Progenitor cell of endocrine pancreas (in vitro differentiated cells): Measurements from ENCODE around the gene TMC6. TPM values are rescaled to one million over a fixed set of nuclear protein-coding genes. Genes with fewer than 3 reads are reported as not detected.

Experiments used
- DNase-seq: peaks from one replicate; pipeline ENCODE4 v3.0.0; 2021; ENCODE audit warnings: low spot score; ENCODE audit not compliant: unreplicated experiment
- H3K27ac Mint-ChIP-seq: 2 replicates; pipeline ENCODE4 v1.8.0; 2021; ENCODE audit warnings: mild to moderate bottlenecking, moderate library complexity, mixed read lengths
- H3K27me3 Mint-ChIP-seq: 2 replicates; pipeline ENCODE4 v1.8.0; 2021; ENCODE audit warnings: mixed read lengths
- H3K36me3 Mint-ChIP-seq: 2 replicates; pipeline ENCODE4 v1.8.0; 2022; ENCODE audit warnings: mixed read lengths; ENCODE audit not compliant: insufficient read depth
- H3K4me1 Mint-ChIP-seq: 2 replicates; pipeline ENCODE4 v1.8.0; 2021; ENCODE audit warnings: low read depth, mixed read lengths
- H3K4me3 Mint-ChIP-seq: 2 replicates; pipeline ENCODE4 v1.8.0; 2021; ENCODE audit warnings: low read depth, mild to moderate bottlenecking, moderate library complexity, mixed read lengths
- H3K9me3 Mint-ChIP-seq: 2 replicates; pipeline ENCODE4 v1.8.0; 2021; ENCODE audit warnings: low read depth, mixed read lengths
- CTCF ChIP-seq: fragments of 200-600 bp; sonication (generic); IDR thresholded peaks from one replicate; pipeline ENCODE4 v1.5.0; 2021; ENCODE audit warnings: antibody characterized with exemption, mild to moderate bottlenecking; ENCODE audit not compliant: unreplicated experiment
- total RNA-seq: library from RNA; stranded (reverse); gene quantifications from 2 replicates; pipeline ENCODE4 v1.2.1, GENCODE V29; 2021

TMC6 gene
- total RNA-seq, 1 donor from 2014 or later, result 134 TPM

- Mint-ChIP-seq H3K4me3 (no peak overlapping the region), H3K27me3 (no peaks in the 10 kb centered on the region), H3K27ac (no peak overlapping the region), H3K9me3 (no peaks in the 10 kb centered on the region), H3K36me3 (peaks cover 24% of the 10 kb centered on the region), H3K4me1 (peaks cover 3% of the 10 kb centered on the region)
- DNase-seq, result no peak
- no peak for TF ChIP-seq CTCF
These were observed 47.0 kb downstream of the TMC6 start for GRCh38 chr17:78081551-78081950.

GRCh38 chr17:78079253-78079652, 49.3 kb downstream of the TMC6 start:
- DNase-seq, result no peak
- Mint-ChIP-seq H3K4me1 (peaks cover 3% of the 10 kb centered on the region), H3K4me3 (no peak overlapping the region), H3K9me3 (no peaks in the 10 kb centered on the region), H3K27me3 (no peaks in the 10 kb centered on the region), H3K27ac (no peak overlapping the region), H3K36me3 (peaks cover 29% of the 10 kb centered on the region)
- no peak for TF ChIP-seq CTCF

GRCh38 chr17:78075545-78075944, 53.0 kb downstream of the TMC6 start:
- no peak for DNase-seq
- no peak for TF ChIP-seq CTCF
- Mint-ChIP-seq H3K4me1 (peaks cover 3% of the 10 kb centered on the region), H3K4me3 (no peak overlapping the region), H3K36me3 (peaks cover 41% of the 10 kb centered on the region), H3K9me3 (no peaks in the 10 kb centered on the region), H3K27me3 (no peaks in the 10 kb centered on the region), H3K27ac (no peak overlapping the region)

- no peak for TF ChIP-seq CTCF
- DNase-seq, result no peak
- H3K4me1 Mint-ChIP-seq, result peaks cover 3% of the 10 kb centered on the region
- H3K27ac Mint-ChIP-seq, result no peak overlapping the region
- H3K9me3 Mint-ChIP-seq, result no peaks in the 10 kb centered on the region
- peaks cover 43% of the 10 kb centered on the region for H3K36me3 Mint-ChIP-seq
- no peaks in the 10 kb centered on the region for H3K27me3 Mint-ChIP-seq
- no peak overlapping the region for H3K4me3 Mint-ChIP-seq
These were observed 53.5 kb downstream of the TMC6 start for GRCh38 chr17:78075011-78075410.

GRCh38 chr17:78072961-78073360, 55.6 kb downstream of the TMC6 start:
- peaks cover 40% of the 10 kb centered on the region for H3K36me3 Mint-ChIP-seq
- peaks cover 3% of the 10 kb centered on the region for H3K4me1 Mint-ChIP-seq
- no peak overlapping the region for H3K4me3 Mint-ChIP-seq
- H3K27ac Mint-ChIP-seq, result no peak overlapping the region
- TF ChIP-seq CTCF, result no peak
- DNase-seq, result no peak
- H3K9me3 Mint-ChIP-seq, result no peaks in the 10 kb centered on the region
- H3K27me3 Mint-ChIP-seq, result no peaks in the 10 kb centered on the region
